ENCODE results near the gene ZNF705A.
"Not testable (repeated sequence)": the region's sequence is repeated elsewhere in the genome, so short reads cannot be mapped to it uniquely, and the experiment has no call there.

- not testable (repeated sequence) for TF ChIP-seq CTCF, POLR2AphosphoS5, EP300, POLR2A (IDR thresholded peaks at IDR 0.05)
These were observed 26.5 kb downstream of the ZNF705A start for GRCh38 chr12:8183346-8183745.

Data from stomach (tissue), 4 donors.